GM12872 (cell line): ENCODE data around the gene NDUFB10.

ENCODE experiments used
- CTCF ChIP-seq: IDR thresholded peaks from 3 replicates; pipeline ENCODE4 v1.5.1; 2011; ENCODE audit warnings: low read depth, mild to moderate bottlenecking, low read length, moderate library complexity; ENCODE audit not compliant: insufficient read depth

Gene NDUFB10

GRCh38 chr16:1981398-1981836 lies 22.1 kb downstream of the NDUFB10 start, which contains the start of gene NOXO1:
Gene NOXO1 (minus strand): TSS chr16:1981469. CDS start chr16:1981179, 290 bp downstream.
- TF ChIP-seq CTCF, result no peak

- TF ChIP-seq CTCF, result no peak
Observed at GRCh38 chr16:1982013-1982433, 22.7 kb downstream of the NDUFB10 start.

- TF ChIP-seq CTCF, result no peak
Observed at GRCh38 chr16:1982991-1983543, 23.7 kb downstream of the NDUFB10 start.

GRCh38 chr16:1983544-1984346 lies 24.4 kb downstream of the NDUFB10 start, which contains the start of gene GFER:
Gene GFER (plus strand): TSS chr16:1984193. CDS start chr16:1984219, 26 bp downstream.
- TF ChIP-seq CTCF, result peak; percentile 56

- no peak for TF ChIP-seq CTCF
Observed at GRCh38 chr16:1984347-1985225, 25.2 kb downstream of the NDUFB10 start.

GRCh38 chr16:1985466-1986150 lies 26.3 kb downstream of the NDUFB10 start:
- TF ChIP-seq CTCF, result no peak

- TF ChIP-seq CTCF, result no peak
Observed at GRCh38 chr16:1987198-1987597, 27.9 kb downstream of the NDUFB10 start.
